ENCODE measurements around the gene C1orf167.

Gene C1orf167

DNA sequence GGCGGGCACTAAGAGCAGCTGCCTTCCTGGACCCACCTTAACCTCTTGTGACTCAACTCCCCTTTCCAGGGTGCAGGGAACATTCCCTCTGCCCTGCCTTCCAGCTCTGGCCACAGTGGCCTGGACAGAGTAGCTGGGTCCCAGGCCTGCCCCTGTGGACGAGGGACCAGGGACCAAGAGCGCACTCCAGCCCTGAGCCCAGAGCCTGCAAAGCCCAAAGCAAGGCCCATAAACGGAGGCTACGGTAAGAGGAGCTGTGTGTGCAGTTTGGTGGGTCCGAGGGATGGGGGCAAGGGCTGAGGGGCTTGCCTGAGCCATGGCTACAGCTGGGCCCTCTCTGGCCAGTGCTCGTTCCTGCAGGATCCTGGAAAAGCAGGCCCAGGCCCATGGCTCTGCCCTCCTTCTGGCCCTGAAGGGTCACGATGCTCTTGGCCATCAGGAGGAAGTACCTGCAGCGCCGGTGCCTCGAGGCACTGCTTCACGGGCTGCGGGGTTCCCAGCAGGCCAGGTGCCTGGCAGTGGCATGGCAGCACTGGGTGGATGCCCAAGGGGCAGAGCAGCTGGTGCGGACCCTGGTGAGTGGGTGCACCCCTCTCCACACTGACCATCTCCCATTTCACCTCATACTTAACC, 25.9 kb downstream of the C1orf167 start:
- FAIRE-seq (no peak), DNase-seq (ENCODE audit: insufficient read length, low spot score) (no peak)

DNA sequence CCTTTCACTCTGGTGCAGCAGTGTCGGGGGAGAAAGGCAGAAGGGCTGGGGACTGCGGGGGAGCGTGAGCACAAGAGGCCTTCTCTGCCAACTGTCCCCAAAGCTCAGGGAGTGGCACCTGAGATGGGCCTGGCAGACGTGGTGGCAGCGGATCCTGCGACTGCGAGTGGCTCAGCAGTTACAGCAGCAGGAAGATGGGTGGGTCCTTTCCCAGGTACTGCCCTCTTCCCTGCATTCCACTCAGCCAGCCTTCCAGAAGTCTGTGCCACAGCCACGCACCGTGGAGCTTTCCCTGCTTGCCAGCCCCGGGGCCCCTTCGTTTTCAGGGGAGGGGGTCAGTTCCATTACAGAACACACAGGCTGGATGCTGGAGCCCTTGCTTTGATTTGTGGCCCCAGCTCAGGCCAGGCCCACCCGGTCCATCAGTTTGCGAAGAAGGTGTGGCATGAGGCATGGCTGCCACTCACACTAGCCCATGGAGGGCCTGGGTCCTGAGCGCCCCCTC, 26.6 kb downstream of the C1orf167 start:
- DNase-seq (ENCODE audit: insufficient read length, low spot score) (no peak), FAIRE-seq (no peak)
- TF ChIP-seq PAX5 (IDR thresholded peaks at IDR 0.05; ENCODE audit: insufficient read depth, low read length, severe bottlenecking) (no peak), POLR2AphosphoS5 (IDR thresholded peaks at IDR 0.05; ENCODE audit: low read depth, low read length) (no peak), POLR2A (IDR thresholded peaks at IDR 0.05; ENCODE audit: low read depth, low read length) (no peak), SPI1 (IDR thresholded peaks at IDR 0.05; ENCODE audit: low read depth, low read length) (no peak), TAF1 (IDR thresholded peaks at IDR 0.05; ENCODE audit: low read depth, low read length) (no peak), POU2F2 (IDR thresholded peaks at IDR 0.05; ENCODE audit: low read depth, low read length) (no peak)

More for the DNA sequence above, 25.9 kb downstream of the C1orf167 start:
- TF ChIP-seq SPI1 (IDR thresholded peaks at IDR 0.05; ENCODE audit: low read depth, low read length) = no peak
- no peak for TF ChIP-seq POLR2AphosphoS5 (IDR thresholded peaks at IDR 0.05; ENCODE audit: low read depth, low read length)
- TF ChIP-seq POLR2A (IDR thresholded peaks at IDR 0.05; ENCODE audit: low read depth, low read length) = no peak
- no peak for TF ChIP-seq POU2F2 (IDR thresholded peaks at IDR 0.05; ENCODE audit: low read depth, low read length)
- TF ChIP-seq PAX5 (IDR thresholded peaks at IDR 0.05; ENCODE audit: insufficient read depth, low read length, severe bottlenecking) = no peak

DNA sequence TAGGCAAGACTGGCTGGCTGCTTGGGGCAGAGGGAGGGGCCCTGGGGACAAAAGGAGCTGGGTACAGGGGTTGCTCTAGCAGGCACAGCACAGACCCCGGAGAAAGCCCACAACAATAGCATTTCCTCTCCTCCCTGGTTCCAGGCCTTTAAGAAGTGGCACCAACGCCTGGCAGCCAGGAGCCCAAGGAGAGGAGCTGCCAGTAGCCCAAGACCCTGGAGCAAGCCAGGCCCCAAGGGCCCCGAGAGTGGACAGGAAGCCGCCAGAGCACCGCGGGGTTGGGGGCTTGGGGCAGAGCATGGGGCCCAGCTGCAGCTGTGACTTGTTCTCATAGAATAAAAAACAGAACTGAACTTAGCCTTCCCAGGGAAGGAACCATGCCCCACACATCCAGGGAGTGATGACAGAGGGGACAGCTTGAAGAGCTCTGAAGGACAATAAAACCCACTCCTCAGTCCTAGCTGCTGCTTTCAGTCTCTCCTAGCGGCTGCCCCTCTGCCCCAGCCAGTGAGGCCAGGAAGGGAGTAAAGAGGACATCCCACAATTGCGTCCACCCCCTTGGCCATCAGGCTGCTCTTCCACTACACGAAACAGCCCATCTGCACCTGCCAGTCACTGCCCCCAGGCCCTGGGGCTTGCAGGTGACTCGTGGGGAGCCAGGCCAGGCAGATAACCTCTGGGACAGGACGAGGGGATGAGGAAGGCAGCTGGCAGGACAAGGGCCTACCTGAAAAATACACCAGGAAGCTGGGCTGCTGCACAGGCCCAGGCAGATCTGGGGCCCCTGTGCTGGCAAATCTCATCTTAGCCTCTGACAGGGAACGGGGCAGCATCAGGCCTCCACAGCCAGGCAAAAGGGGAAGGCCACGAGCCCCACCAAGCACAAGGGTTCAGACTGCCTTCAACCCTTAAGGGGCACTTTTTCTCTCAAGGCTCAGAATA, 27.4 kb downstream of the C1orf167 start:
- DNase-seq (ENCODE audit: insufficient read length, low spot score) (no peak), FAIRE-seq (no peak)
- TF ChIP-seq PAX5 (IDR thresholded peaks at IDR 0.05; ENCODE audit: insufficient read depth, low read length, severe bottlenecking) (no peak), POLR2A (IDR thresholded peaks at IDR 0.05; ENCODE audit: low read depth, low read length) (no peak)

DNA sequence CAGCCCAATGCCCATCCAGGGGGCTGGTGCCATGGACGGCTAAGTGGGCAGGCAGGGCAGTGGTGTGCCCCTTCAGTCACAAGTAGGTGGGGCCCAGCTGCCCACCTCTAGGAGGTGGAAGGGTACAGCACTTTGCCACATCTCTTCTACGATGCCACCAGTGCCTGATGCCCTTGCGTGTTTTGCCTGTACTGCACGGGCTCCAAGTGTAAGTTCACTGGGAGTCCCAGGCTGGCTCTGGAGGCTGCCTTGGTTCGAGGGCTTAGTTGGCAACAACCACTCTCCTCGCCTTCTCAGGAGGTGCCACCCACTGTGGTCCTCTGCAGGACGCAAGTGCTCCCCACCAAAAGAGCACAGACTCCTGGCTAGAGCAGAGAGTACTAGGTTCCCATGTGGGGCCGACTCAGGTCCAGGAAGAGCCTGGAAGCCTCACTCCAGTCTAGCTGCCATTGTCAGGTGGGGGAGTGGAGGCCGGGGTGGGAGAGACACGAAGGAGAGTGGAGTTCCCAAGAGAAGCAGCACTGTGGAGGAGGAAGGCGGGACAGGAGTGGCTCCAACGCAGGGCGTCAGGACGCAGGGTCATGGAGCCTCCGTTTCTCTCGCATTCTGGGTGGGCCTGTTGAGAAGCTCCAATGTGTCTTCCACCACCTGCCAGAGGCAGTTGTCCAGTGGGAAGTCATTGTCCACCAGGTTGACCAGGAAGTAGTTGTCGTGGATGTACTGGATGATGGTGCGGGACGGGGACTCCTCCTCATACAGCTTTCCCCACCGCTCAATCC, 28.3 kb downstream of the C1orf167 start:
- DNase-seq (ENCODE audit: insufficient read length, low spot score) (no peak), FAIRE-seq (no peak)
- TF ChIP-seq TAF1 (IDR thresholded peaks at IDR 0.05; ENCODE audit: low read depth, low read length) (no peak), SPI1 (IDR thresholded peaks at IDR 0.05; ENCODE audit: low read depth, low read length) (no peak), PAX5 (IDR thresholded peaks at IDR 0.05; ENCODE audit: insufficient read depth, low read length, severe bottlenecking) (no peak), POLR2A (IDR thresholded peaks at IDR 0.05; ENCODE audit: low read depth, low read length) (no peak), POU2F2 (IDR thresholded peaks at IDR 0.05; ENCODE audit: low read depth, low read length) (no peak), POLR2AphosphoS5 (IDR thresholded peaks at IDR 0.05; ENCODE audit: low read depth, low read length) (no peak)

GRCh38 chr1:11790880-11791715, 29.1 kb downstream of the C1orf167 start:
- FAIRE-seq = no peak
- TF ChIP-seq POU2F2 (IDR thresholded peaks at IDR 0.05; ENCODE audit: low read depth, low read length) (no peak), PAX5 (IDR thresholded peaks at IDR 0.05; ENCODE audit: insufficient read depth, low read length, severe bottlenecking) (no peak), POLR2A (IDR thresholded peaks at IDR 0.05; ENCODE audit: low read depth, low read length) (no peak), POLR2AphosphoS5 (IDR thresholded peaks at IDR 0.05; ENCODE audit: low read depth, low read length) (no peak), SPI1 (IDR thresholded peaks at IDR 0.05; ENCODE audit: low read depth, low read length) (no peak), TAF1 (IDR thresholded peaks at IDR 0.05; ENCODE audit: low read depth, low read length) (no peak)
- DNase-seq (ENCODE audit: insufficient read length, low spot score) = no peak

DNA sequence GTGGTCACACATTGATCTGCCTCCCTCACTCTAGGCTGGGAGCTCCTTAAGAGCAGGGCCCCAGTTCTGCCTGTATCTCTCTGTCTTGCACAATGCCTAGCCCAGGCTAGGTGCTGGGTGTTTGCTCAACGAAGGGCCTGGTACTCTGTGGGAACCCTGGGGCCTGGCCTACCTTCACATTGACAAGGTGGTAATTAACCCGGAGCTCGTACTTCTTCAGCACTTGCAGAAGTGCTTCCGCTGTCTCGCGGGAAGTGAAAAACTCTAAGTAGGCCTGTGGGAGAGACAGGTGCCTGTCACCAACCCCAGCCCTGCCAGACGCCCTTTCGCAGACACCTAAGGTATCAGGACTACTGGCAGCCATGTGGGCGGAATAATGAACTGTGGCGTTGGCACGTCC, 30.1 kb downstream of the C1orf167 start:
- FAIRE-seq = no peak
- DNase-seq (ENCODE audit: insufficient read length, low spot score) = no peak
- TF ChIP-seq POLR2A (IDR thresholded peaks at IDR 0.05; ENCODE audit: low read depth, low read length) (no peak), PAX5 (IDR thresholded peaks at IDR 0.05; ENCODE audit: insufficient read depth, low read length, severe bottlenecking) (no peak), TAF1 (IDR thresholded peaks at IDR 0.05; ENCODE audit: low read depth, low read length) (no peak), POU2F2 (IDR thresholded peaks at IDR 0.05; ENCODE audit: low read depth, low read length) (no peak), SPI1 (IDR thresholded peaks at IDR 0.05; ENCODE audit: low read depth, low read length) (no peak), POLR2AphosphoS5 (IDR thresholded peaks at IDR 0.05; ENCODE audit: low read depth, low read length) (no peak)

- TF ChIP-seq TAF1 (IDR thresholded peaks at IDR 0.05; ENCODE audit: low read depth, low read length) (no peak), POLR2A (IDR thresholded peaks at IDR 0.05; ENCODE audit: low read depth, low read length) (no peak), SPI1 (IDR thresholded peaks at IDR 0.05; ENCODE audit: low read depth, low read length) (no peak), PAX5 (IDR thresholded peaks at IDR 0.05; ENCODE audit: insufficient read depth, low read length, severe bottlenecking) (no peak), POU2F2 (IDR thresholded peaks at IDR 0.05; ENCODE audit: low read depth, low read length) (no peak), POLR2AphosphoS5 (IDR thresholded peaks at IDR 0.05; ENCODE audit: low read depth, low read length) (no peak)
- no peak for FAIRE-seq
- DNase-seq (ENCODE audit: insufficient read length, low spot score) = no peak
Observed at GRCh38 chr1:11793819-11794218, 31.8 kb downstream of the C1orf167 start.

- DNase-seq (ENCODE audit: insufficient read length, low spot score) (no peak), FAIRE-seq (no peak)
- TF ChIP-seq SPI1 (IDR thresholded peaks at IDR 0.05; ENCODE audit: low read depth, low read length) (no peak), PAX5 (IDR thresholded peaks at IDR 0.05; ENCODE audit: insufficient read depth, low read length, severe bottlenecking) (no peak), POLR2AphosphoS5 (IDR thresholded peaks at IDR 0.05; ENCODE audit: low read depth, low read length) (no peak), TAF1 (IDR thresholded peaks at IDR 0.05; ENCODE audit: low read depth, low read length) (no peak), POLR2A (IDR thresholded peaks at IDR 0.05; ENCODE audit: low read depth, low read length) (no peak), POU2F2 (IDR thresholded peaks at IDR 0.05; ENCODE audit: low read depth, low read length) (no peak)
Observed at GRCh38 chr1:11794446-11795237, 32.6 kb downstream of the C1orf167 start.

Data from GM12891 (cell line).